ENCODE results near the gene PAX9. TPM values are rescaled to one million over a fixed set of nuclear protein-coding genes. Genes with fewer than 3 reads are reported as not detected.

PAX9 gene
- total and polyA plus RNA-seq, 9 of the 15 experiments (the other 6 are each of a cell fraction or from before 2014, with no cell fraction given): 0.87 to 2.4 (median 1.3) TPM

GRCh38 chr14:36627981-36628380 lies 33.7 kb upstream of the PAX9 start:
- in situ Hi-C loops (cut with MboI): loop anchor here (25.0 kb wide), 1 partner anchor 509 kb away; no protein-coding TSS in a partner anchor
- 0% methylated on average over 2 of the region's 3 CpGs for WGBS (ENCODE audit: insufficient coverage, low coverage, missing lambda C conversion rate)
- no peak overlapping the region for H3K27ac ChIP-seq (ENCODE audit: extremely low read depth, low read depth, low read length)
- no peaks in the 10 kb centered on the region for H3K36me3 ChIP-seq (ENCODE audit: control insufficient read depth, insufficient read depth, low read length)
- H3K4me3 ChIP-seq: no peak overlapping the region
- POLR2A ChIA-PET: no interaction called here
- no TSS peak for BruUV-seq (replicated peaks)
- H4K20me1 ChIP-seq (replicated peaks; ENCODE audit: control insufficient read depth, insufficient read depth, low read length): no peaks in the 10 kb centered on the region
- no peak overlapping the region for H3K9ac ChIP-seq (ENCODE audit: insufficient read depth in 1 of 2, low read depth in 2 of 2, low read length in 2 of 2)
- no peak for FAIRE-seq
- H2AFZ ChIP-seq (ENCODE audit: low read depth, low read length): no peak overlapping the region
- intact Hi-C loops (cut with micrococcal nuclease): no loop called here
- no peaks in the 10 kb centered on the region for H3K79me2 ChIP-seq (ENCODE audit: control insufficient read depth, insufficient read depth, low read length)
- CTCF ChIA-PET (ENCODE audit: low intra/inter-chr PET ratio): no interaction called here
- H3K9me3 ChIP-seq (replicated peaks; ENCODE audit: control insufficient read depth, insufficient read depth, low read depth, low read length): no peaks in the 10 kb centered on the region
- no peak for DNase-seq (ENCODE audit: extremely low read depth in 1 of 4, low spot score in 3 of 4)
- peaks cover 0 to 5% of the 10 kb centered on the region in 2 experiments; a peak in 2 of 5 replicates for H3K27me3 ChIP-seq (ENCODE audit: control insufficient read depth in 2 of 2, insufficient read depth in 2 of 2, low read length in 2 of 2)
- H3K4me1 ChIP-seq (replicated peaks in 1 of 2; ENCODE audit: control insufficient read depth in 2 of 2, insufficient read depth in 2 of 2, low read length in 2 of 2): no peaks in the 10 kb centered on the region
- H3K9me1 ChIP-seq (ENCODE audit: control insufficient read depth, insufficient read depth, low read length): no peaks in the 10 kb centered on the region
- ATAC-seq: no peak
- no peak overlapping the region for H3K4me2 ChIP-seq (ENCODE audit: insufficient read depth, low read length)
- no peak for TF ChIP-seq ZNF75A (CRISPR knock-in tag; IDR thresholded peaks at IDR 0.05)
- no peak for TF ChIP-seq ZC3H11A (IDR thresholded peaks at IDR 0.05; ENCODE audit: low read depth, low read length)
- no peak for TF ChIP-seq JUNB (CRISPR knock-in tag; conservative IDR thresholded peaks at IDR 0.05)
- no peak for TF ChIP-seq RREB1 (CRISPR knock-in tag; IDR thresholded peaks at IDR 0.05)
- TF ChIP-seq MTA1 (IDR thresholded peaks at IDR 0.05; ENCODE audit: borderline replicate concordance): no peak
- TF ChIP-seq TEAD2 (tag; IDR thresholded peaks at IDR 0.05): no peak
- TF ChIP-seq HMGXB4 (CRISPR knock-in tag; IDR thresholded peaks at IDR 0.05): no peak

Data from K562 (cell line).